Activated CD8-positive, alpha-beta memory T cell treated with anti-CD3 and anti-CD28 coated beads, Interleukin-2, amount 50 U/mL, for 4 hours (primary cell): Measurements from ENCODE around the gene BCL2L1.
A peak's percentile ranks its signal among the peaks of the same experiment; 100 is the strongest.

ENCODE experiments used
- DNase-seq: peaks from one replicate; pipeline ENCODE4 v3.0.0-alpha.2; 2020

Gene BCL2L1

DNA sequence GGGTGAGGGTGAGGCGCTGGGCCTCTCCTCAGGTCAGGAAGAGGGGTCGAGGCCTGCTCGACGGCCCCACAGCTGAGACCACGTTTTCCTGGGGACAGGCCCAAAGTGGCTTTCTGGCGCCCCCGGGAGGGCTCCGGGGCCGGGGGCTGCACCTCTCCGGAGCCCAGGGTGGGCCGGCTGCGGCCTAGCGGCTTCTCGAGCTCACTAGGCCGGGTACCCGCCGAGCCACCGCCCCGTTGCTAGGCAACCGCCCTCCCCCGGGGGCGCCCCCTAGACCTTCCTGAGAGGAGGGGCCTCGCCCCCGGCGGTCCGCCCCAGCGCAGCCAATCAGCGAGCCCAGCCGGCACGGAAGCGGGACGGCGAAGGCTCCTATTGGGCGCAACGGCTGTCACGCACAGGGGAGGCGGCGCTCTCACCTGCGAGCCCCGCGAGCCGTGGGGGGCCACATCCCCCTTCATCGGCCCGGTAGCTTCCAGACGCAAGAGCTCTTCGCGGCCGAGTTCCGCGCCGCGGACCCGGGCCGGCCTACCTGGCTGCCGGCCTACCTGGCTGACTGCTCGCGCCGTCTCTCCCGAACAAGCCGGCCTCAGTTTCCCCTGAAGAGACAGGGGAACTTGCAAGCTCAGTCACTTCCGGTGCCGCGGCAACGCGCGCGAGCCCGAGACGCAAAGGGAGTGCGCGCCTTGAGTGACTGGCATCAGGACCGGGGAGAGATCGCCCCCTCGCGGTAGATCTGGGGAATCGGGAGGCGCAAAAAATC, 831 bp upstream of the BCL2L1 start:
- DNase-seq, result peak; percentile 99

DNA sequence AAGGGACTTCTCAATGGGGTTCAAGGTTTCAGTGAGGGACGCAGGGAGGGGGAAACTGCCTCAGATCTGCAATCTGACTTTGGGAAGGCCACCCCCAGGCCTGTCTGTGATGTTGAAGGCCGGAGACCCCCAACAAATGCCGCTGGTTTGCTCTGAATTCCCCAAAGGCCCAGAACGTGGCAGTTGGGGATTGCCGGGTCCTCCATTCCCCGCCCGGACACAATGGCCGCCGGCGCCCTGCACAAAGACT, 326 bp upstream of the BCL2L1 start:
- DNase-seq, result no peak

DNA sequence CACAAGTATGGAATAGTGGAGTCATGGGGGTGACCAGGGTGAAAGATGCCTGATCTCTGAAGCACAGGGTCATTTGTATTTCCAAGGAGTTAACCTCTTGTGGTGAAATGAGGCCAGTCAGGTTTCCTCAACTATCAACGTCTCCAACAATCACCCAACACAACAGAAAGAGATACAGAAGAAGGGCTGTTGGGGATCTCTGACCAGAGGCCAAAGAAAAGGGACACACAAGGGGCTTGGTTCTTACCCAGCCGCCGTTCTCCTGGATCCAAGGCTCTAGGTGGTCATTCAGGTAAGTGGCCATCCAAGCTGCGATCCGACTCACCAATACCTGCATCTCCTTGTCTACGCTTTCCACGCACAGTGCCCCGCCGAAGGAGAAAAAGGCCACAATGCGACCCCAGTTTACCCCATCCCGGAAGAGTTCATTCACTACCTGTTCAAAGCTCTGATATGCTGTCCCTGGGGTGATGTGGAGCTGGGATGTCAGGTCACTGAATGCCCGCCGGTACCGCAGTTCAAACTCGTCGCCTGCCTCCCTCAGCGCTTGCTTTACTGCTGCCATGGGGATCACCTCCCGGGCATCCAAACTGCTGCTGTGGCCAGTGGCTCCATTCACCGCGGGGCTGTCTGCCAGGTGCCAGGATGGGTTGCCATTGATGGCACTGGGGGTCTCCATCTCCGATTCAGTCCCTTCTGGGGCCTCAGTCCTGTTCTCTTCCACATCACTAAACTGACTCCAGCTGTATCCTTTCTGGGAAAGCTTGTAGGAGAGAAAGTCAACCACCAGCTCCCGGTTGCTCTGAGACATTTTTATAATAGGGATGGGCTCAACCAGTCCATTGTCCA, 1.0 kb downstream of the BCL2L1 start:
- peak; percentile 24 for DNase-seq

DNA sequence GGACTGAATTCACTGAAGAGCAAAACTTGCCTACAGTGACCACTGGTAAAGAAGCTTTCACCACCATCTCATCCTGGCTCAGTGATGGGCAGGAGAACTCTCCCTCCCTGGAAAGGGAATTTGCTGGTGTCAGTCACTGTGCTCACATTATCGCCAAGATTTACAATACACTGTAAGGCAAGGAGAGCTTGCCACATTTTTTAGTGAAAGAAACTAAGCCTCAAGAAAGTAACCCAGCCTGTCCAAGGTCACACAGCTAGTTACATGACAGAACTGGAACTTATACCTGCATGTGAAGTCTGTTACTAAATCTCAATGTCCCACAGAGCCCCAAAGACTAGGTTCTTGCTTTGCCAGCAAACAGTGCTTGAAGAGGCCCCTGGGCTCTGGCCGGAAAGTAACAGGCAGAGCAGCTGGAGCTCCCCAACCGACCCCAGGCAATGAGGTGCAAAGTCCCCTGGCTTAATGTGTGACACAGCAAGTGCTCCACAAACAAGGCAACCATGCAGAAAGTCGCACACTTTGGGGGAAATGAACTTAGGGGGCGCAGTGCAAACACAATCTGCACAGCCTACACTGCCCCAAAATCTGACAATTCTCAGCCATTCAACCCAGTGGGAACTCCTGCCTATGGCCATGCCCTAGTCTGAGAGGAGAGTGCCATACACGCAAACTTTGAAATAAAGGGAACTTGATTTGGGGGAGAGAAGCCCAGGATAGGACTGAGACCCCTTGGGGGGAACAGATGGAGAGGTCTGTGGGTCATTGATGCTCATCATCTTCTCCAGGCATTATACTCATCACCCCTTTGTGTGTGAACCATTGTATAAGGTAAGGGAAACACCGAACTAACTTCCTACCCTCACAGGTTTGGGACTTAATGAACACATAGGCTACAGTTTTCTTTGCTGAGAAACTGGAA, 1.9 kb downstream of the BCL2L1 start:
- DNase-seq, result peak; percentile 33

DNA sequence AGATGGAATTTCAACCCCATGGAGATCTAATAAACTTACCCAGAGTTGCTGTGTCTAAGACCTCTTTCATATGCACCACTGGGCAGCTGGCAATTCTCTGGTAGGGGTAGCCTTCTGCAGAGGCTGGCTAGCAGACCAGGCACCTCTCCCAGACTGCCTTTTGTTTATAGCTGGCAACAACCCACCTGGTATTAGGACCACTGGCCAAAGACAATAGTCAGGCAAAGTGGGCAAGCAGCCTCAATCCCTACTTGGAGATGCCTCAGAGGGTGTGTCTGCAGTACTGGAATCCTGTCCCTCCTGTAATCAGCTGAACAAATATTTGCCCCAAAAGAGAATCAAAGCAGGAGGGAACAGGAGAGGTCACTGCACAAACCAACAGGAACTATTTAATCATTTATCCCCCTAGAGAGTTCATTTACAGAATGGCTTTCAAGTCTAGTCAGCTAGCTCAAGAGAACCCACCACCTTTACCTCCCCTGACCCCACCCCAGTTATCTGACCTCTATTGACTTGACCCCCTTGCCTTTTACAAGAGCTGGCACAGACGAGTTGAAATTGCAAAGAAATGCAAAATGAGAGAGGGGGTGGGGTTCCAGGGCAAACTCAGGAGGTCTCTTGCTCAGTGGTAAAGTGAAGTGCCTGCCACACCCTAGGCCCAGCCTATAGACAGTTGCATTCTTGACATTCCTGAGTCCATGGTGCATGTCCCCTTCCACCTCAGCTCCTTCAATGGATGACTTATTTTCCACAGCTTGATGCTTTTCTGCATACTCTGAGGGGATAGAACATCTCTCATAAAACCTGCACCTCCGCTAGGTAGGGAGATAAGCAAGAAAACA, 2.8 kb downstream of the BCL2L1 start:
- DNase-seq, result no peak

DNA sequence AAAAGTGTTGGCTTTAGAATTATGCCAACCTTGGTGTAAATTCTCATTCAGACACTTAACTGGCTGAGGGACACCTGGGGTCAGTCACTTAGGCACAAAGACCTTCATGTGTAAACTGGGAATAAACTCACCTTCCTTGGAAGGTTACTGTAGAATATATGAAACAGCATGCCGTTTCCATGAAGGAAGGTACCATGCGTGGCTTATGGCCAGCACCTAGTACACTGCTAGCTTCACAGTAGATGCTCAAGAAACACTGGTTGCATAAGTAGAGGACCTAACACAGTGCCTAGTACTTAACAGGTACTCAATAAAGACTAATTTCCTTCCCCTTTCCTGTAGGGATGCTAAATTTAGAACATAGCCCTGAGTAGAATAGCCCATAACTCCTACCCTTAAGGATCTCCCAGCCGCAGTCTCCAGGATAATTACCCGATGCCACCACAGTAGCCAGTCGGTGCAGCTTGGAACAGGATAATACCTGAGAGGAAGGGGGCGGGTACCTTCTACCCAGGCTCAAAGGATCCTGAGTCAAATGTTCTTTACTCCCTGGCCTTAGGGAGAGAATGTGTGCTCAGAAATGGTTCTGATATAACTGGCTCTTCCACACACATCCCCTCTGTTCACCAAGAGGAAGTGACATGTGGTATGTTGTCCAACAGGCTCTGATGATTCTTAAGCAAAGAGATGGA, 3.6 kb downstream of the BCL2L1 start:
- no peak for DNase-seq

DNA sequence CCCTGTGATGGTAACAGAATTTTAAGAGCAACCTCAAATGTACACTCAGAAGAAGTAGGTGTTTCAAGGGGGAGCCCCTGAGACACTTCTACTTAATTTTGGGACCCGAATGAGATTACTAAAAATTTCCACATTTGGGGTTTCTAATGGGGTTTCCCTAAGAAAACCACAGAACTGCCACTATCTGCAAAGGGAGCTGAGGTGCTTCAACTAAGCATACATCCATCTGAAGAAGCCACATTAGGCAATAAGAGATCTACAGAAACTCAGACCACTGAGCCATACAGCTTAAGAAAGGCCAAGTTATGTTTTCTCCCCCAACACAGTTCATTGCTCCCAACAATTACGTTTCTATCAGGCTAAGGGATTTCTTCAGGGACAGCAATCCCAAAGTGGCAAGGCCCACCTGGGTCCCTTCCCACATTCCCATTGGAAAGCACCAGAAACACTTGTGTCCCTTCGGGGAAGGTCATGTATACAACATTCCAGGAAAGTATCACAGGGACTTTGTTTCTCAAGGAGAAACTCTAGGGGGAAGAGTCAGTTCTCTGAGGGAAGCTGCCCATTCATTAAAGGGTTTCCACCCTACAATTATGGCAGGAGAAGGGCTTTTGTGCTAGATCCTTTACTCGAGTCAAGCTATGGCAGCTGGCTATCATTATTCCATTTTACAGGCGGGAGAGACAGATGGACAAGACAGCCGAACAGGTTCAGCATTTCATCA, 5.0 kb downstream of the BCL2L1 start:
- no peak for DNase-seq

DNA sequence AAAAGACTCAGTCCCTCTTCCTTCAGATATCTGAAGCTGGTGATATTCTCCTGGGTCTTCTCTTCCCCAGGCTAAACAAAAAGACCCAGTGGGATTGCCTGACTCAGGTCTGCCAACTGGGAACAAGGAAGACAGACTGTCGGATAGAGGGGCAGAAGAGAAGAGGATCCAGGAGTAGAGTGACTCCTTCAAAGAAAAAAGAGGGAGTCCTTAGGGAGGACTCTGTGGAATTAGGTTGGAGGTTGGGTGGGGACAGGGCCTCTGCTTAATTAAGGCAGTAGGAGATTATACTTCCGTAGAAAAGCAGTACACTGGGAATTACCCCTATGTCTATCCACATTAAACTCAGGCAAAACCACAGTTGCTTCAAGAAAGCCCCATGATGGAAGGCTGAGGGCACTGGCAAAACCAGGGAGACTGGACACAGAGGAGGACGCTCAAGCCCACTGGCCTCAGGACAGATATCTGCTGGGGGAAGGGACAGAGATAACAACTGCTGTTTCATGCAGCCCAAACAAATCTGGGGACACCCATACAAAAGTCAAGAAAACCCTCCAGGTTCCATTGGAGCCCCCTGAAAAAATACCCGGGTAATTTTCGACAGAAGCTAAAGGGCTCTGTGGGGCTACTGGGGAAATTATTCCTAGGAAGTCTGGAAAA, 5.7 kb downstream of the BCL2L1 start:
- no peak for DNase-seq

DNA sequence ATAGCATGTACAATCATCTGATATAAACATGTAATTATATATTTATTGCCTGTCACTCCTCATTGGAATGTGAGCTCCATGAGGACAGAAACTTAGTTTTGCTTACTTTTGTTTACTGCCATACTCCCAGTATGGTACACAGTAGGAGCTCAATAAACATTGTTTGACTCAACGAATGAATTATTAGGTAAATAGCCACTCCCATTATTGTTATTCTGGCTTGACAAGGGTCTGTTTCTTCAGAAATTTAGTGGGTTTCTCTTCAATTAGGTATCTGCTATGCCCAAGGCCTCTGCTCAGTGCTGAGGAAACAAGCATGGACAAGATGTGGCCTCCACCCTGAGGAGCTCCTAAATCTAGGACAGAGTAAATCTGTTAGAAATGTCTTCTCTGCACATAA, 6.3 kb downstream of the BCL2L1 start:
- DNase-seq, result no peak

DNA sequence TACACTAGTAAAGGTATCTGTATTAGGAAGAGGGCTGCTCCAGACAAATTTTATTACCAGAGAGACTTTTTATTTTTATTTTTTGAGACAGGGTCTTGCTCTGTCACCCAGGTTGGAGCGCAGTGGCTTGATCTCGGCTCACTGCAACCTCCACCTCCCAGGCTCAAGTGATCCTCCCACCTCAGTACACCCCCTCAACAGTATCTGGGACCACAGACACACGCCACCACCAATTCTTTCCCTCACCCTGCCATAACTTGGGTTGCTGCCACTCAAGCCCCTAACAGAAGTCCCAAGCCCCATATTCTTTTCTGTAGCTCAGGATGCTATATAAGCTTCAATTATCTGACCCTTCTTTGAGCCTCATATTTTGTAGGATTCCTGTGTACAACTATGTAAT, 6.9 kb downstream of the BCL2L1 start:
- no peak for DNase-seq

DNA sequence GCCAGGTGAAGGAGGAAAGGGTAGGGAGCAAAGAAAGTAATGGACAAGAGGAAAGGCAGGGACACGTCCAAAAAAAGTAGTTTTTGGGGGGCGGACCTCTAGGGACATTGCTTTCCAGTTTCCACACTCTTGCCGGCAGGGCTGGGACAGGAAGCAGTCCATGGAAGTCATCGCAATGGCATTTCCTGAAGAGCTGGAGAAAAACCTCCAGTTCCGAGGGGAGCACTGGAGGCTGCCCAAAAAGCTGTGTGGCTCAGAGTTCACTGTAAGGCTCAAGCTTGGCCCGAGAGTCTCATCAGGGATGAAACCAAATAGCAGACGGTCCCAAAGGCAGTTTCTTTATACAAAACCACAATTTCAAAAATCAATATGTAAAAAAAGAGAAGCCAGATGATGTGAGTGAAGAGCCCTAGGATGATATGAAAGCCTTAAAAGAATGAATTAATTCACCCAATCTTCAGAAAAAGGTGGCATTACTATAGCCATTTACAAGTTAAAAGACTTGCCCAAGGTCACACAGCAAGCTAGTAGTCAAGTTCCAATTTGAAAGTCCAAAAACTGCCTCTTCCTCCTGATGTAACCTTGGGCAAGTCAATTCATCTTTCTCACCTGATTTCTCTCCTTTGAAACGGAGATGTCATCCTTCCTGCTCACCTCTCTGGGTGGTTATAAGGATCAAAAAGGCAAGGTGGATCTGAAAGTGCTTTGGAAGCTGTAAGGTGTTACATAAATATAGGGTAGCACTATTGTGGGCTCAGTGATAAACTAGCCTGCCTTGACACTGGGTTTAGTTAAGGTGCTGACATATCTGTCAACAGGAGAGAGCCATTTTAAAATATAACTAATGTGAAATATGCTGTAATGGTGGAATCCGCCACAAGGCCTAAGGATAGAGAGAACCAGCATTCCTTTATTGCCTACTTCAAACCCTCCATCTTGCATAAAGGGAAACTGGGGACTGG, 9.1 kb downstream of the BCL2L1 start:
- DNase-seq, result no peak

DNA sequence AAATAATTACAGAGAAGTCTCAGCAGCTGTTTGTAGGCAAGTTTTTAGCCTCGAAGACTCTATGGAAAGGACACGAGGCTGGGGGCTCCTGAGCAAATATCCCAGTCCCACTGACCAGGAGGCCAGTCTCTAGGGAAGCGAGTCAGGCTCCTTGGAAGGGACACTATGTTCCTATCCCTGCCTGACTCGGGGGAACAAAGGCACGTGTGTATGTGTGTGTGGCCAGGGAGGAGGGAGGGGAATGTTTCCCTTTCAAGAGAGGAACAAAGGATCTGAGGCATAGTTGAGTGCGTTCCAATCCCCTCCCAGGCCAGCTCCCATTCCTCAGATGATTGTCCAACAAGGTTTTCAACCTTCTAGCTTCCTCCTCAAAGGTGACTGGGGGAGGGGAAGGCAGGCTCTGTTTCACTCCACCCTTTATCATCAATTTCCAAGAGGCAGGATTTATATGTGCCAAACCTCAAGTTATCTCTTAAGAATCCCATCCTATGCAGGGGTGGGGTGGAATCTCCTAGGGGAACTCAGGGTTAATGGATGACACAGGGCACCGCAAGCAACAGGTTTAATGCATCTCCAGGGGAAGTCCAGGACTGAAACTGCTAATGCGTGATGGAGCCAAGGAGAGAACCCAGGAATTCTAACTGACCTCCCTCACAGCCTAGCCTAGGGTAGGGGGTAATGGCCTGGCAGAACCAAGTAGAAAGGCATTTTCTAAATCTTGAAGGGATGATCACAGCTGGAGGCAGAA, 9.9 kb downstream of the BCL2L1 start:
- no peak for DNase-seq

DNA sequence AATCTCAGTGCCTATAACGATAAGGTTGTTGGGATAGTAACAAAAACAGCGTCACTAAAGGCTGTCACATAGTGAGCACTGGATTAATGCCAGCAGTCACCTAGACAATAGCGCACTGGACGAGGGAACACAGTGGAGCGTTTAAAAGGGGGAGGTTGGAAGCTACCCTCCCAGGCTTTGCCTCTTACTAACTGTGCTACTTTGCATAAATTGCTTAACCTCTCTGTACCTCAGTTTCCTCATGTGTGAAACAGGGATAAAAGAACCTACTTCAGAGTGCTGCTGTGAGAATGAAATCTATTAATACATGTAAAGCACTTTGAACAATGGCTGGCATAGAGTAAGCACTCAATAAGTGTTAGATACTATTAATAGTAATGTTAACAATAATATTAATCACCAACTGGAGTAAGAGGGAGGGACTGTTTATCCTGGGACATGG, 10.5 kb downstream of the BCL2L1 start:
- DNase-seq, result no peak

DNA sequence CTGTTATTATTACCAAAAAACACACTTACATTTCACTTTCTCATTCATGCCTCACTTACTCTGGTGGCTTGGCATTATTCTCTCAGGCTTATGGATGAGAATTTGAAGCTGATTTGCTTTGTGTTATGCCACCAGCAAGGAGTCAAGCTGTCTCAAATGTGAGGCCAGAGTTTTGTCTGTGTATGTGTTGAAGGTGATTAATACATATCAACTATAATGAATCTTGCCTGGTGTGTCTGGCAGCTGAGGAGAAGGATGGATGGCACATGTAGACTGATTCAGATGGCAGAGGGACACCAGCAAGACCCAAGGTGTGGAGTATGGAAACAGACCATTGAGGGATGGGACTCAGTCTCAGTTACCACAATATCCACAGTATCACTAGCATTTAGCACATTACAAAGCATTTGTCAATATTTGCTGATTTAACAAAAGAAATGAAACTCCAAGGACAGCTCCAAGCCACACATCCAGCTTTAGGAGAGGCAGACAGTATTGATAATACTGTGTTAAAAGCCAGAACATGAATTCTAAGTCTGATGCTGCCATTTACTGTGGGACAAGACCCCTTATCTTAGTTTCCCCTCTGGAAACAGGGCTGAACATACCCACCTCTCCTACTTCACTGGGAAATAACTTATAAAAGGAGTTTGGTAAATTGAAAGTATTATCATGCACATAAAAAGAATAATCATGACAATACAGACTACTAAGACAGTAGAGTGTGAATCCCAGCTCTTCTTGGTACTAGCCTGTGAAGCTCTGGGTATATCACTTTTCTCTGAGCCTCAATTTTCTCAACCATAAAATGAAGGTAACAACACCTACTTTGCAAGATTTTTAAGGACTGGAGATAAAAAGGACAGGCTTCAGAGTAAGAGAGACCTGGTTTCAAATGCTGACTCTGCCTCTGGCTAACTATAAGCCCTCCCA, 11.2 kb downstream of the BCL2L1 start:
- no peak for DNase-seq

DNA sequence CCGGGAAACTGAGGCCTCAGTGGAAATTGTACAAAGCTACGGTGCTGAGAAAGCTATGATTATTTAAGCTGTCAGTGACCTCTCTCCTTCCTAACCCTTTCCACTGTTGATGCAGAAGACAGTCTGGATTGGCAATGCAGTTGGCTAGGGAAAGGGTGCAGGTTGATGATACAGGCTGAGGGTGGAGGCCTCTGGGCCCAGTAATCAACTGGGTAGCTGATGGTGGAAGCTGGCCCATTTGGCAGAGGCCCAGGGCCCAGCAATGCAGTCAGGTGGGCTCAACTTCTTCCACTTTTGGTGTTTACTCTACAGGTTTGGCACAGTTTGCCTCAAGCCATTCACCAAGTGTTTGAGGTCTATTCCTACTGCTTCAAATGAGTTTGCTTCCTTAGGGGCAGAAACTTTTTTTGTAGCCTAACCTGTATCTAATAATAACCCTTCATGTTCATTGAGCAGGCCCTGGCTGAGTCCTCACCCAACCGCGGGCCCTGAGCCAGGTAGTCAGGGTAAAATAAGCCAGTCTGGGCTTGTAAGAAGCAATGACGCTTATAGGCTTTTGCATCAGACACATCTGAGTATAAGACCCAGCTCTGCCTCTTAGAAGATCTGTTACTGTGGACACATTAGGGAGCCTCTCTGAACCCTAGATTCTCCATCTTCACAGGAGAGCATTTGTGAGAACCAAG, 12.1 kb downstream of the BCL2L1 start:
- no peak for DNase-seq

DNA sequence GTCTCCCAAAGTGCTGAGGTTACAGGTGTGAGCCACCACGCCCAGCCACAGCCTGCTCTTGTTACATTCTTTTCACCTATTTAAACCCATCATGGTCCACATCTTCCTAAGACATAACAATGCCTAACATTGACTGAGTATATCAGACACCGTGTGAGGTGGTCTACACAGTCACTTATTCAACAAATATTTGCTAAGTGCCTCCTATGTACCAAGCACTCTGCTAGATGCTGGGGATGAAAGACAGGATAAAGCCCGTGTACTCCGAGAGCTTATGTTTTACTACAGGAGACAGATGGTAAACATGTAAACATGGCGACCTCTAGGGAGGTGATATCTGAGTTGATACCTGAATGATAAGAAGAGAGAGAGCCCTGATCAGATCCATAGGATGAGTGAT, 12.7 kb downstream of the BCL2L1 start:
- DNase-seq, result no peak
